ENCODE results near the gene PGA5. TPM values are rescaled to one million over a fixed set of nuclear protein-coding genes. Genes with fewer than 3 reads are reported as not detected.

PGA5 gene
- total RNA-seq, 1 experiment from 2014 or later = not detected

- peak; percentile 56 for DNase-seq (ENCODE audit: low read depth)
Measured at GRCh38 chr11:61294717-61295595, 54.0 kb downstream of the PGA5 start, which contains the start of gene VWCE. Gene VWCE (minus strand): TSS chr11:61295316. CDS start chr11:61295037, 279 bp downstream.

GRCh38 chr11:61295596-61295926 is 54.6 kb downstream of the PGA5 start:
- DNase-seq (ENCODE audit: low read depth) = no peak

- no peak for DNase-seq (ENCODE audit: low read depth)
Measured at GRCh38 chr11:61297341-61297740, 56.4 kb downstream of the PGA5 start.

GRCh38 chr11:61297746-61298145 is 56.8 kb downstream of the PGA5 start:
- DNase-seq (ENCODE audit: low read depth) = peak; percentile 95

GRCh38 chr11:61298663-61299244 is 57.8 kb downstream of the PGA5 start:
- peak; percentile 20 for DNase-seq (ENCODE audit: low read depth)

Other genes with a start within 250 kb of the PGA5 start
- gene CD5, start 138.7 kb upstream of the PGA5 start, total RNA-seq (2014; rRNA removed; shearing (Covaris generic)) = not detected in 2 replicates
- 8.0 and 15.1 TPM in 2 replicates for gene VPS37C, start 79.7 kb upstream of the PGA5 start, total RNA-seq (2014; rRNA removed; shearing (Covaris generic))
- gene PGA3, start 37.7 kb upstream of the PGA5 start, total RNA-seq (2014; rRNA removed; shearing (Covaris generic)) = not detected in 2 replicates
- gene PGA4, start 18.8 kb upstream of the PGA5 start, total RNA-seq (2014; rRNA removed; shearing (Covaris generic)) = not detected in 2 replicates
- not detected in 2 replicates for gene VWCE, start 54.1 kb downstream of the PGA5 start, total RNA-seq (2014; rRNA removed; shearing (Covaris generic))
- 116 and 209 TPM in 2 replicates for gene DDB1, start 91.9 kb downstream of the PGA5 start, total RNA-seq (2014; rRNA removed; shearing (Covaris generic))
- gene TKFC, start 92.1 kb downstream of the PGA5 start, total RNA-seq (2014; rRNA removed; shearing (Covaris generic)) = 7.8 and 10.9 TPM in 2 replicates
- 35.5 and 39.4 TPM in 2 replicates for gene CYB561A3, start 120.7 kb downstream of the PGA5 start, total RNA-seq (2014; rRNA removed; shearing (Covaris generic))
- 44.4 and 67.3 TPM in 2 replicates for gene TMEM138, start 121.2 kb downstream of the PGA5 start, total RNA-seq (2014; rRNA removed; shearing (Covaris generic))
- gene TMEM216, start 151.4 kb downstream of the PGA5 start, total RNA-seq (2014; rRNA removed; shearing (Covaris generic)) = 25.1 and 38.4 TPM in 2 replicates
- 53.8 and 59.7 TPM in 2 replicates for gene CPSF7, start 188.8 kb downstream of the PGA5 start, total RNA-seq (2014; rRNA removed; shearing (Covaris generic))
- 39.9 and 99.0 TPM in 2 replicates for gene SDHAF2, start 188.9 kb downstream of the PGA5 start, total RNA-seq (2014; rRNA removed; shearing (Covaris generic))